ENCODE data around the gene THRA. TPM values are rescaled to one million over a fixed set of nuclear protein-coding genes. Genes with fewer than 3 reads are reported as not detected.
A peak's percentile ranks its signal among the peaks of the same experiment; 100 is the strongest.

The THRA gene, protein sequence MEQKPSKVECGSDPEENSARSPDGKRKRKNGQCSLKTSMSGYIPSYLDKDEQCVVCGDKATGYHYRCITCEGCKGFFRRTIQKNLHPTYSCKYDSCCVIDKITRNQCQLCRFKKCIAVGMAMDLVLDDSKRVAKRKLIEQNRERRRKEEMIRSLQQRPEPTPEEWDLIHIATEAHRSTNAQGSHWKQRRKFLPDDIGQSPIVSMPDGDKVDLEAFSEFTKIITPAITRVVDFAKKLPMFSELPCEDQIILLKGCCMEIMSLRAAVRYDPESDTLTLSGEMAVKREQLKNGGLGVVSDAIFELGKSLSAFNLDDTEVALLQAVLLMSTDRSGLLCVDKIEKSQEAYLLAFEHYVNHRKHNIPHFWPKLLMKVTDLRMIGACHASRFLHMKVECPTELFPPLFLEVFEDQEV
- 10 to 100 TPM; 12.9 to 13.1 TPM for total RNA-seq

GRCh38 chr17:40062329-40063186, at the start of gene THRA:
TSS of gene THRA (plus strand) at chr17:40062965. CDS start at chr17:40074489, 11,524 bp downstream.
- peaks cover 45% of the 10 kb centered on the region for H3K4me1 Mint-ChIP-seq
- peak within 1 kb of the TSS; percentile 77 for H3K4me3 Mint-ChIP-seq
- ATAC-seq (peak; percentile 84), DNase-seq (peak; percentile 82)
- intact Hi-C loops (cut with DNase I, micrococcal nuclease): loop anchor here (1.0 to 5.0 kb wide), 5 partner anchors 13 to 105 kb away; no protein-coding TSS in a partner anchor
- ChIA-PET POLR2A (interaction anchor here (0.6 to 2.1 kb wide), 2 partner anchors 9 to 13 kb away, joined by 3 to 6 read pairs; no protein-coding TSS in a partner anchor), CTCF (interaction anchor here (0.5 to 6.9 kb wide), 13 partner anchors 8 to 1127 kb away, joined by 3 to 85 read pairs (median 3); partner anchors contain the start of gene MED24)
- no peaks in the 10 kb centered on the region for H3K27me3 Mint-ChIP-seq
- H3K36me3 Mint-ChIP-seq (ENCODE audit: low read depth): no peaks in the 10 kb centered on the region
- peak within 1 kb of the TSS; percentile 74 for H3K27ac Mint-ChIP-seq
- no peaks in the 10 kb centered on the region for H3K9me3 Mint-ChIP-seq (ENCODE audit: low read depth)

- Mint-ChIP-seq H3K4me3 (no peak overlapping the region), H3K36me3 (ENCODE audit: low read depth) (peaks cover 4% of the 10 kb centered on the region), H3K27me3 (peaks cover 3% of the 10 kb centered on the region), H3K27ac (no peak overlapping the region), H3K9me3 (ENCODE audit: low read depth) (no peaks in the 10 kb centered on the region), H3K4me1 (peaks cover 3% of the 10 kb centered on the region)
- intact Hi-C loops (cut with DNase I, micrococcal nuclease): loop anchor here in 1 of 2 experiments (10.0 kb wide), 1 partner anchor 270 kb away; the partner anchor contains the start of gene CDC6
- DNase-seq (no peak), ATAC-seq (no peak)
- POLR2A ChIA-PET: no interaction called here
- CTCF ChIA-PET: interaction anchor here (0.6 to 5.5 kb wide), 10 partner anchors 12 to 393 kb away, joined by 3 to 77 read pairs (median 4); partner anchors contain the start of gene MED24
Observed at GRCh38 chr17:40014375-40014980, 48.3 kb upstream of the THRA start.

DNA sequence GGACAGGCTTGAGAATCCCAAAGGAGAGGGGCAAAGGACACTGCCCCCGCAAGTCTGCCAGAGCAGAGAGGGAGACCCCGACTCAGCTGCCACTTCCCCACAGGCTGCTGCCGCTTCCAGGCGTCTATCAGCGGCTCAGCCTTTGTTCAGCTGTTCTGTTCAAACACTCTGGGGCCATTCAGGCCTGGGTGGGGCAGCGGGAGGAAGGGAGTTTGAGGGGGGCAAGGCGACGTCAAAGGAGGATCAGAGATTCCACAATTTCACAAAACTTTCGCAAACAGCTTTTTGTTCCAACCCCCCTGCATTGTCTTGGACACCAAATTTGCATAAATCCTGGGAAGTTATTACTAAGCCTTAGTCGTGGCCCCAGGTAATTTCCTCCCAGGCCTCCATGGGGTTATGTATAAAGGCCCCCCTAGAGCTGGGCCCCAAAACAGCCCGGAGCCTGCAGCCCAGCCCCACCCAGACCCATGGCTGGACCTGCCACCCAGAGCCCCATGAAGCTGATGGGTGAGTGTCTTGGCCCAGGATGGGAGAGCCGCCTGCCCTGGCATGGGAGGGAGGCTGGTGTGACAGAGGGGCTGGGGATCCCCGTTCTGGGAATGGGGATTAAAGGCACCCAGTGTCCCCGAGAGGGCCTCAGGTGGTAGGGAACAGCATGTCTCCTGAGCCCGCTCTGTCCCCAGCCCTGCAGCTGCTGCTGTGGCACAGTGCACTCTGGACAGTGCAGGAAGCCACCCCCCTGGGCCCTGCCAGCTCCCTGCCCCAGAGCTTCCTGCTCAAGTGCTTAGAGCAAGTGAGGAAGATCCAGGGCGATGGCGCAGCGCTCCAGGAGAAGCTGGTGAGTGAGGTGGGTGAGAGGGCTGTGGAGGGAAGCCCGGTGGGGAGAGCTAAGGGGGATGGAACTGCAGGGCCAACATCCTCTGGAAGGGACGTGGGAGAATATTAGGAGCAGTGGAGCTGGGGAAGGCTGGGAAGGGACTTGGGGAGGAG, 47.5 kb upstream of the THRA start, which contains the start of gene CSF3:
Gene CSF3 (plus strand): TSS at position 436 of the 993 bp plus-strand sequence. CDS start 35 bp downstream, at position 471.
- no peak within 1 kb of the TSS for H3K4me3 Mint-ChIP-seq
- ATAC-seq (no peak), DNase-seq (no peak)
- ChIA-PET CTCF (interaction anchor here (0.6 to 5.5 kb wide), 10 partner anchors 11 to 394 kb away, joined by 3 to 77 read pairs (median 3); no protein-coding TSS in a partner anchor), POLR2A (no interaction called here)
- intact Hi-C loops (cut with DNase I, micrococcal nuclease): loop anchor here in 1 of 2 experiments (10.0 kb wide), 1 partner anchor 270 kb away; the partner anchor contains the start of gene CDC6
- no peaks in the 10 kb centered on the region for H3K4me1 Mint-ChIP-seq
- H3K27ac Mint-ChIP-seq: no peak within 1 kb of the TSS
- no peaks in the 10 kb centered on the region for H3K9me3 Mint-ChIP-seq (ENCODE audit: low read depth)
- H3K36me3 Mint-ChIP-seq (ENCODE audit: low read depth): peaks cover 4% of the 10 kb centered on the region
- H3K27me3 Mint-ChIP-seq: peaks cover 3% of the 10 kb centered on the region

GRCh38 chr17:40015998-40016985, 46.5 kb upstream of the THRA start:
- Mint-ChIP-seq H3K9me3 (ENCODE audit: low read depth) (no peaks in the 10 kb centered on the region), H3K4me3 (no peak overlapping the region), H3K36me3 (ENCODE audit: low read depth) (peaks cover 5% of the 10 kb centered on the region), H3K4me1 (no peaks in the 10 kb centered on the region), H3K27me3 (peaks cover 3% of the 10 kb centered on the region), H3K27ac (no peak overlapping the region)
- ChIA-PET POLR2A (no interaction called here), CTCF (interaction anchor here (0.9 to 5.5 kb wide), 7 partner anchors 9 to 152 kb away, joined by 3 to 77 read pairs (median 6); no protein-coding TSS in a partner anchor)
- ATAC-seq (no peak), DNase-seq (no peak)
- intact Hi-C loops (cut with DNase I, micrococcal nuclease): loop anchor here in 1 of 2 experiments (10.0 kb wide), 1 partner anchor 269 kb away; the partner anchor contains the start of gene CDC6

GRCh38 chr17:40017422-40018080, 45.2 kb upstream of the THRA start:
- DNase-seq (no peak), ATAC-seq (no peak)
- H3K36me3 Mint-ChIP-seq (ENCODE audit: low read depth): peaks cover 15% of the 10 kb centered on the region
- H3K27me3 Mint-ChIP-seq: no peaks in the 10 kb centered on the region
- H3K27ac Mint-ChIP-seq: no peak overlapping the region
- no peaks in the 10 kb centered on the region for H3K9me3 Mint-ChIP-seq (ENCODE audit: low read depth)
- ChIA-PET CTCF (interaction anchor here (0.6 to 1.1 kb wide), 2 partner anchors 10 to 602 kb away, joined by 3 read pairs; no protein-coding TSS in a partner anchor), POLR2A (interaction anchor here (1.0 kb wide), 1 partner anchor 78 kb away, joined by 3 read pairs; no protein-coding TSS in a partner anchor)
- intact Hi-C loops (cut with DNase I, micrococcal nuclease): loop anchor here in 1 of 2 experiments (10.0 kb wide), 1 partner anchor 267 kb away; the partner anchor contains the start of gene CDC6
- H3K4me3 Mint-ChIP-seq: no peak overlapping the region
- H3K4me1 Mint-ChIP-seq: no peaks in the 10 kb centered on the region

DNA sequence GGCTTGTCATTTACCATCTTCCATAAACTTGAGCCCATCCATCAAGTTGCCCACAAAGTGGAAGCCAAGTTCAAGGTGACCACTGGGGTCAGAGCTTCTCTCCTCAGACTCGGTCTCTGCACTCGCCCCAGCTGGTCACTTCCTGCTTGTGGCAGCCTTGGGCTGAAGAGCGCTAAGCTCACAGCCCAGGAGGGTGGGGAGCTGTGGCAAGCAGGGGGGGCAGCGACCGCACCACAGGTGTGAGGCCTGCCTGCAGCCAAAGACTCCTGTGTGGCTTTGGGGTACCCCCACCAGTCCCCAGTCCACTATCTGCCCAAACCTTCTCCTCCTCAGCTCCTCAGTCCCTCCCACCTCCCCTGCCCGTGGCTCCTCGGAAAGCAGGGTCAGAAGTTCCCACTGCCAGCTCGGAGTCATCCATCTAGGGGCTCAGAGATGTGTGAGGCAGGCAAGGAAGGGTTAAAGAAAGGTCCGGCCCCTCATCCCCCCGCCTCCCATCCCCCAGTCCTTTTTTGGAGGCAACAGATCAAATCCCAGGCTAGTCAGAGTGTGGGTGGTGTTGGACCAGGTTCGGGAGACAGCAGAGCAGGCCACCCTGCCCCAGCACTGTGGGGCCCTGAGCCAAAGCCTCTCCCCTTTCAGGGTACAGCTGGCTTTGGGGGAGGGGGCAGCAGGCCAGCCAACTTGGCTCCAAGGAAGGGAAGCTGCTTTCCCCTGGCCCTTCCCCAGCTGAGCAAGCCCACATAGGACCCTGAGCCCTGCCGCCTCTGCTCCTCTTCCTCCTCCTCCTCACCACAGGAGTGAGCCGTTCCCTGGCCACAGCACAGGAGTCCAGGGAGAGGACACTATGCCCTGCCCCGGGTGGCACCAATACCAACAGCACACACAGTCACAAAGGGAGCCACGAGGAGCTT, 44.3 kb upstream of the THRA start:
- CTCF ChIA-PET: interaction anchor here (0.6 to 1.4 kb wide), 3 partner anchors 9 to 41 kb away, joined by 3 to 4 read pairs (median 3); no protein-coding TSS in a partner anchor
- no peak overlapping the region for H3K4me3 Mint-ChIP-seq

GRCh38 chr17:40019140-40019991, 43.4 kb upstream of the THRA start:
- no peak overlapping the region for H3K27ac Mint-ChIP-seq
- CTCF ChIA-PET: interaction anchor here (1.1 to 1.4 kb wide), 2 partner anchors 8 to 16 kb away, joined by 3 to 4 read pairs; no protein-coding TSS in a partner anchor
- intact Hi-C loops (cut with DNase I, micrococcal nuclease): loop anchor here in 1 of 2 experiments (10.0 kb wide), 1 partner anchor 265 kb away; the partner anchor contains the start of gene CDC6

More for the DNA sequence above, 44.3 kb upstream of the THRA start:
- Mint-ChIP-seq H3K9me3 (ENCODE audit: low read depth) (no peaks in the 10 kb centered on the region), H3K36me3 (ENCODE audit: low read depth) (peaks cover 18% of the 10 kb centered on the region), H3K4me1 (no peaks in the 10 kb centered on the region), H3K27me3 (no peaks in the 10 kb centered on the region), H3K27ac (no peak overlapping the region)
- DNase-seq (no peak), ATAC-seq (no peak)
- intact Hi-C loops (cut with DNase I, micrococcal nuclease): loop anchor here in 1 of 2 experiments (10.0 kb wide), 1 partner anchor 266 kb away; the partner anchor contains the start of gene CDC6
- POLR2A ChIA-PET: interaction anchor here (1.0 kb wide), 1 partner anchor 78 kb away, joined by 3 read pairs; no protein-coding TSS in a partner anchor

More at GRCh38 chr17:40019140-40019991, 43.4 kb upstream of the THRA start:
- no peak for ATAC-seq
- Mint-ChIP-seq H3K9me3 (ENCODE audit: low read depth) (no peaks in the 10 kb centered on the region), H3K27me3 (no peaks in the 10 kb centered on the region), H3K36me3 (ENCODE audit: low read depth) (peaks cover 24% of the 10 kb centered on the region), H3K4me3 (no peak overlapping the region), H3K4me1 (no peaks in the 10 kb centered on the region)
- POLR2A ChIA-PET: no interaction called here
- no peak for DNase-seq
